ENCODE results near the gene TRIP10. TPM values are rescaled to one million over a fixed set of nuclear protein-coding genes. Genes with fewer than 3 reads are reported as not detected.

The TRIP10 gene
- total and polyA plus RNA-seq, 2 of the 13 experiments (the other 11 are each of a cell fraction or from before 2014, with no cell fraction given), result 32.5 to 33.2 TPM

DNA sequence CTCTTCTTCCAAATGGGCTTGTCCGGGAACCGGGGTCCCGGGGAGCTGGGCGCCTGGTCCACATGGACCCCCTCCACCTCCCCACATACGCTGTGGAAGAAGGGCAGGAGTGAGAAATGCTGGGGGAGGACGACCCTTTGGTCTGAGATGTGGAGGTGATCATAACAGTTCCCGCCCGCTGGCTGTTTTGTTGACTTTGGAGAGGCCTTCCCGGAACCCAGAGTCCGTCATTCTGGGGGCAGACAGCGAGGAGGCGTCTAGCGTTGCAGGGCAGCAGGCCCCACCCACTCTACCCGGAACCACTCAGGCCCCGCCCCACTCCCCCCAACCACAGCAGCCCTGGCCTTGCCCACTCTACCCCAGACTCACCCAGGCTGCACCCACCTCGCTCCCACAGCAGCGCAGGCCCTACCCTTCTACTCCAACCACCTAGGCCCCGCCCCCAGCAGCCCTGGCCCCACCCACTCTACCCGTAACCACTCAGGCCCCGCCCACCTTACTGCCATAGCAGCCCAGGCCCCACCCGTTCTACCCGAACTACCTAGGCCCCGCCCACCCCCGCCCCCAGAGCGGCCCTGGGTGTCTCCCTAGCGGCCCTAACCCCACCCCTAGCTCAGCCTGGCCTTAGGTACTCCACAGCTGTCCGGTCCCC is 9.2 kb upstream of the TRIP10 start (continued):
- TF ChIP-seq, protein P1, sequence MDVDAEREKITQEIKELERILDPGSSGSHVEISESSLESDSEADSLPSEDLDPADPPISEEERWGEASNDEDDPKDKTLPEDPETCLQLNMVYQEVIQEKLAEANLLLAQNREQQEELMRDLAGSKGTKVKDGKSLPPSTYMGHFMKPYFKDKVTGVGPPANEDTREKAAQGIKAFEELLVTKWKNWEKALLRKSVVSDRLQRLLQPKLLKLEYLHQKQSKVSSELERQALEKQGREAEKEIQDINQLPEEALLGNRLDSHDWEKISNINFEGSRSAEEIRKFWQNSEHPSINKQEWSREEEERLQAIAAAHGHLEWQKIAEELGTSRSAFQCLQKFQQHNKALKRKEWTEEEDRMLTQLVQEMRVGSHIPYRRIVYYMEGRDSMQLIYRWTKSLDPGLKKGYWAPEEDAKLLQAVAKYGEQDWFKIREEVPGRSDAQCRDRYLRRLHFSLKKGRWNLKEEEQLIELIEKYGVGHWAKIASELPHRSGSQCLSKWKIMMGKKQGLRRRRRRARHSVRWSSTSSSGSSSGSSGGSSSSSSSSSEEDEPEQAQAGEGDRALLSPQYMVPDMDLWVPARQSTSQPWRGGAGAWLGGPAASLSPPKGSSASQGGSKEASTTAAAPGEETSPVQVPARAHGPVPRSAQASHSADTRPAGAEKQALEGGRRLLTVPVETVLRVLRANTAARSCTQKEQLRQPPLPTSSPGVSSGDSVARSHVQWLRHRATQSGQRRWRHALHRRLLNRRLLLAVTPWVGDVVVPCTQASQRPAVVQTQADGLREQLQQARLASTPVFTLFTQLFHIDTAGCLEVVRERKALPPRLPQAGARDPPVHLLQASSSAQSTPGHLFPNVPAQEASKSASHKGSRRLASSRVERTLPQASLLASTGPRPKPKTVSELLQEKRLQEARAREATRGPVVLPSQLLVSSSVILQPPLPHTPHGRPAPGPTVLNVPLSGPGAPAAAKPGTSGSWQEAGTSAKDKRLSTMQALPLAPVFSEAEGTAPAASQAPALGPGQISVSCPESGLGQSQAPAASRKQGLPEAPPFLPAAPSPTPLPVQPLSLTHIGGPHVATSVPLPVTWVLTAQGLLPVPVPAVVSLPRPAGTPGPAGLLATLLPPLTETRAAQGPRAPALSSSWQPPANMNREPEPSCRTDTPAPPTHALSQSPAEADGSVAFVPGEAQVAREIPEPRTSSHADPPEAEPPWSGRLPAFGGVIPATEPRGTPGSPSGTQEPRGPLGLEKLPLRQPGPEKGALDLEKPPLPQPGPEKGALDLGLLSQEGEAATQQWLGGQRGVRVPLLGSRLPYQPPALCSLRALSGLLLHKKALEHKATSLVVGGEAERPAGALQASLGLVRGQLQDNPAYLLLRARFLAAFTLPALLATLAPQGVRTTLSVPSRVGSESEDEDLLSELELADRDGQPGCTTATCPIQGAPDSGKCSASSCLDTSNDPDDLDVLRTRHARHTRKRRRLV (CRISPR knock-in tag; IDR thresholded peaks at IDR 0.05), result no peak
- no peak for TF ChIP-seq HCFC1 (IDR thresholded peaks at IDR 0.05; ENCODE audit: low read depth, low read length)
- TF ChIP-seq ZNF33A (CRISPR knock-in tag; IDR thresholded peaks at IDR 0.05; ENCODE audit: borderline replicate concordance), result no peak
- no peak for TF ChIP-seq SIX1 (CRISPR knock-in tag; IDR thresholded peaks at IDR 0.05; ENCODE audit: borderline replicate concordance)
- no peak for TF ChIP-seq TOE1 (CRISPR knock-in tag; IDR thresholded peaks at IDR 0.05)
- no peak for TF ChIP-seq JUND (CRISPR knock-in tag; IDR thresholded peaks at IDR 0.05)
- TF ChIP-seq NR3C1 (CRISPR knock-in tag; IDR thresholded peaks at IDR 0.05), result no peak
- peak; percentile 9; the same call in 1 of the 2 replicates for TF ChIP-seq ZFP36L1 (CRISPR knock-in tag; IDR thresholded peaks at IDR 0.05)
- peak; percentile 38; the same call in 1 of the 2 replicates for TF ChIP-seq ZNF121 (CRISPR knock-in tag; IDR thresholded peaks at IDR 0.05)
- TF ChIP-seq, protein P2, sequence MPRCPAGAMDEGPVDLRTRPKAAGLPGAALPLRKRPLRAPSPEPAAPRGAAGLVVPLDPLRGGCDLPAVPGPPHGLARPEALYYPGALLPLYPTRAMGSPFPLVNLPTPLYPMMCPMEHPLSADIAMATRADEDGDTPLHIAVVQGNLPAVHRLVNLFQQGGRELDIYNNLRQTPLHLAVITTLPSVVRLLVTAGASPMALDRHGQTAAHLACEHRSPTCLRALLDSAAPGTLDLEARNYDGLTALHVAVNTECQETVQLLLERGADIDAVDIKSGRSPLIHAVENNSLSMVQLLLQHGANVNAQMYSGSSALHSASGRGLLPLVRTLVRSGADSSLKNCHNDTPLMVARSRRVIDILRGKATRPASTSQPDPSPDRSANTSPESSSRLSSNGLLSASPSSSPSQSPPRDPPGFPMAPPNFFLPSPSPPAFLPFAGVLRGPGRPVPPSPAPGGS (CRISPR knock-in tag; IDR thresholded peaks at IDR 0.05), result no peak; the same call in 1 of the 2 replicates
- TF ChIP-seq HNRNPUL1 (IDR thresholded peaks at IDR 0.05; ENCODE audit: low read depth, low read length), result no peak
- TF ChIP-seq, protein P3, sequence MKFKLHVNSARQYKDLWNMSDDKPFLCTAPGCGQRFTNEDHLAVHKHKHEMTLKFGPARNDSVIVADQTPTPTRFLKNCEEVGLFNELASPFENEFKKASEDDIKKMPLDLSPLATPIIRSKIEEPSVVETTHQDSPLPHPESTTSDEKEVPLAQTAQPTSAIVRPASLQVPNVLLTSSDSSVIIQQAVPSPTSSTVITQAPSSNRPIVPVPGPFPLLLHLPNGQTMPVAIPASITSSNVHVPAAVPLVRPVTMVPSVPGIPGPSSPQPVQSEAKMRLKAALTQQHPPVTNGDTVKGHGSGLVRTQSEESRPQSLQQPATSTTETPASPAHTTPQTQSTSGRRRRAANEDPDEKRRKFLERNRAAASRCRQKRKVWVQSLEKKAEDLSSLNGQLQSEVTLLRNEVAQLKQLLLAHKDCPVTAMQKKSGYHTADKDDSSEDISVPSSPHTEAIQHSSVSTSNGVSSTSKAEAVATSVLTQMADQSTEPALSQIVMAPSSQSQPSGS (CRISPR knock-in tag; IDR thresholded peaks at IDR 0.05), result peak; percentile 67; the same call in 1 of the 2 replicates
- peak; percentile 78; the same call in 1 of the 2 replicates for TF ChIP-seq ZNF747 (CRISPR knock-in tag; IDR thresholded peaks at IDR 0.05; ENCODE audit: borderline replicate concordance)
- TF ChIP-seq ZNF335 (CRISPR knock-in tag; IDR thresholded peaks at IDR 0.05), result peak; percentile 61; the same call in 1 of the 2 replicates
- TF ChIP-seq ZKSCAN1 (IDR thresholded peaks at IDR 0.05; ENCODE audit: low read length), result no peak
- no peak for TF ChIP-seq AGO1 (IDR thresholded peaks at IDR 0.05; ENCODE audit: low read depth, low read length, poor library complexity, severe bottlenecking)
- no peak for TF ChIP-seq NFIB (CRISPR knock-in tag; IDR thresholded peaks at IDR 0.05; ENCODE audit: borderline replicate concordance)
- TF ChIP-seq, protein P4, sequence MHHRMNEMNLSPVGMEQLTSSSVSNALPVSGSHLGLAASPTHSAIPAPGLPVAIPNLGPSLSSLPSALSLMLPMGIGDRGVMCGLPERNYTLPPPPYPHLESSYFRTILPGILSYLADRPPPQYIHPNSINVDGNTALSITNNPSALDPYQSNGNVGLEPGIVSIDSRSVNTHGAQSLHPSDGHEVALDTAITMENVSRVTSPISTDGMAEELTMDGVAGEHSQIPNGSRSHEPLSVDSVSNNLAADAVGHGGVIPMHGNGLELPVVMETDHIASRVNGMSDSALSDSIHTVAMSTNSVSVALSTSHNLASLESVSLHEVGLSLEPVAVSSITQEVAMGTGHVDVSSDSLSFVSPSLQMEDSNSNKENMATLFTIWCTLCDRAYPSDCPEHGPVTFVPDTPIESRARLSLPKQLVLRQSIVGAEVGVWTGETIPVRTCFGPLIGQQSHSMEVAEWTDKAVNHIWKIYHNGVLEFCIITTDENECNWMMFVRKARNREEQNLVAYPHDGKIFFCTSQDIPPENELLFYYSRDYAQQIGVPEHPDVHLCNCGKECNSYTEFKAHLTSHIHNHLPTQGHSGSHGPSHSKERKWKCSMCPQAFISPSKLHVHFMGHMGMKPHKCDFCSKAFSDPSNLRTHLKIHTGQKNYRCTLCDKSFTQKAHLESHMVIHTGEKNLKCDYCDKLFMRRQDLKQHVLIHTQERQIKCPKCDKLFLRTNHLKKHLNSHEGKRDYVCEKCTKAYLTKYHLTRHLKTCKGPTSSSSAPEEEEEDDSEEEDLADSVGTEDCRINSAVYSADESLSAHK (CRISPR knock-in tag; IDR thresholded peaks at IDR 0.05; ENCODE audit: borderline replicate concordance), result no peak
- peak in 1 of 2 experiments; percentile 89; a peak in 2 of 4 replicates for TF ChIP-seq KLF16 (CRISPR knock-in tag; IDR thresholded peaks at IDR 0.05)

All from HepG2 (cell line).